ENCODE results near the gene NFIX. TPM values are rescaled to one million over a fixed set of nuclear protein-coding genes. Genes with fewer than 3 reads are reported as not detected.

NFIX gene
- total RNA-seq, 1 donor from 2014 or later, result 6.7 TPM

GRCh38 chr19:13121551-13122274, 126.4 kb downstream of the NFIX start:
- H3K36me3 ChIP-seq (ENCODE audit: control insufficient read depth, insufficient read depth, low read length), result no peaks in the 10 kb centered on the region
- no peaks in the 10 kb centered on the region for H3K27me3 ChIP-seq (ENCODE audit: control insufficient read depth, insufficient read depth, low read length)
- no peak for TF ChIP-seq CTCF (IDR thresholded peaks at IDR 0.05; ENCODE audit: insufficient read depth, low read length, poor library complexity, severe bottlenecking)
- no peak overlapping the region for H3K4me3 ChIP-seq (ENCODE audit: low read depth, low read length)
- no peak for DNase-seq (ENCODE audit: low read depth)

- Histone ChIP-seq H3K36me3 (ENCODE audit: control insufficient read depth, insufficient read depth, low read length) (no peaks in the 10 kb centered on the region), H3K4me3 (ENCODE audit: low read depth, low read length) (no peak overlapping the region), H3K27me3 (ENCODE audit: control insufficient read depth, insufficient read depth, low read length) (no peaks in the 10 kb centered on the region)
- no peak for DNase-seq (ENCODE audit: low read depth)
- TF ChIP-seq CTCF (IDR thresholded peaks at IDR 0.05; ENCODE audit: insufficient read depth, low read length, poor library complexity, severe bottlenecking), result no peak
Observed at GRCh38 chr19:13122275-13122878, 127.1 kb downstream of the NFIX start.

GRCh38 chr19:13122980-13123957, 128.0 kb downstream of the NFIX start:
- no peak for DNase-seq (ENCODE audit: low read depth)
- Histone ChIP-seq H3K36me3 (ENCODE audit: control insufficient read depth, insufficient read depth, low read length) (no peaks in the 10 kb centered on the region), H3K4me3 (ENCODE audit: low read depth, low read length) (no peak overlapping the region), H3K27me3 (ENCODE audit: control insufficient read depth, insufficient read depth, low read length) (no peaks in the 10 kb centered on the region)
- TF ChIP-seq CTCF (IDR thresholded peaks at IDR 0.05; ENCODE audit: insufficient read depth, low read length, poor library complexity, severe bottlenecking), result no peak

- no peak for DNase-seq (ENCODE audit: low read depth)
- Histone ChIP-seq H3K4me3 (ENCODE audit: low read depth, low read length) (no peak overlapping the region), H3K36me3 (ENCODE audit: control insufficient read depth, insufficient read depth, low read length) (no peaks in the 10 kb centered on the region), H3K27me3 (ENCODE audit: control insufficient read depth, insufficient read depth, low read length) (no peaks in the 10 kb centered on the region)
- no peak for TF ChIP-seq CTCF (IDR thresholded peaks at IDR 0.05; ENCODE audit: insufficient read depth, low read length, poor library complexity, severe bottlenecking)
Observed at GRCh38 chr19:13127051-13127450, 131.8 kb downstream of the NFIX start.

GRCh38 chr19:13127811-13128575, 132.7 kb downstream of the NFIX start:
- no peak for DNase-seq (ENCODE audit: low read depth)
- TF ChIP-seq CTCF (IDR thresholded peaks at IDR 0.05; ENCODE audit: insufficient read depth, low read length, poor library complexity, severe bottlenecking), result no peak
- Histone ChIP-seq H3K36me3 (ENCODE audit: control insufficient read depth, insufficient read depth, low read length) (no peaks in the 10 kb centered on the region), H3K4me3 (ENCODE audit: low read depth, low read length) (no peak overlapping the region), H3K27me3 (ENCODE audit: control insufficient read depth, insufficient read depth, low read length) (no peaks in the 10 kb centered on the region)
